HepG2 (cell line): ENCODE results near the gene SEPTIN2. TPM values are rescaled to one million over a fixed set of nuclear protein-coding genes. Genes with fewer than 3 reads are reported as not detected.

Experiments used
- ATAC-seq: fragments of 200-7000 bp; cut with Tn5 transposase; 3 replicates; pipeline ENCODE4 v1.9.1; 2020; ENCODE audit warnings: mild to moderate bottlenecking, moderate library complexity
- BruUV-seq: library from RNA; stranded (reverse); fragments of 400-500 nt; replicated peaks from 2 replicates; lab custom pipeline; 2021; lab: Mats Ljungman, UMichigan
- CTCF ChIA-PET: fragments of 300-600 bp; formaldehyde crosslinking; extraction: SDS; loops from one replicate; lab custom pipeline; 2021; ENCODE audit warnings: low total read pairs, inconsistent platforms, low intra/inter-chr PET ratio; lab: Yijun Ruan, JAX
- POLR2A ChIA-PET: fragments of 350-600 bp; sonication (Branson Sonifier 250); formaldehyde crosslinking; loops from one replicate; lab custom pipeline; 2020; ENCODE audit warnings: antibody characterized with exemption, inconsistent platforms; lab: Yijun Ruan, JAX
- DNase-seq: peaks from one replicate; pipeline ENCODE4 v3.0.0-alpha.2; 2015; ENCODE audit warnings: low spot score
- FAIRE-seq: peaks from 3 replicates; lab custom pipeline; 2011; peaks lifted over from hg19 to GRCh38; lab: Jason Lieb, UNC
- H2AFZ ChIP-seq: one replicate; pipeline ENCODE4 v1.6.1; 2011; ENCODE audit warnings: low read length, inconsistent platforms
- H3K27ac ChIP-seq: fragments of 300-600 bp; 3 replicates; pipeline ENCODE4 v1.8.0; 2011; ENCODE audit warnings: mixed run types, mild to moderate bottlenecking, mixed read lengths, low read length, inconsistent platforms; ENCODE audit not compliant: insufficient read depth; ENCODE audit errors: extremely low read length
- H3K27me3 ChIP-seq, 2 experiments: fragments of 200-600 bp in 1 of 2; 2 replicates in 1 of 2; 3 replicates in 1 of 2; pipeline versions ENCODE4 v1.6.0 to v1.8.0; 2011; ENCODE audit warnings: low read length in 2 of 2, mild to moderate bottlenecking in 2 of 2, moderate library complexity in 2 of 2, inconsistent platforms in 1 of 2; ENCODE audit not compliant: insufficient read depth in 2 of 2, control insufficient read depth in 1 of 2
- H3K36me3 ChIP-seq, 2 experiments: fragments of 200-600 bp in 1 of 2; replicated peaks in 1 of 2; 2 replicates in 1 of 2; 3 replicates in 1 of 2; pipeline versions ENCODE4 v1.5.1 to v1.8.0; 2011; ENCODE audit warnings: low read length in 2 of 2, inconsistent platforms in 1 of 2; ENCODE audit not compliant: insufficient read depth in 2 of 2, control insufficient read depth in 1 of 2
- H3K4me1 ChIP-seq: 2 replicates; pipeline ENCODE4 v1.5.1; 2012; ENCODE audit warnings: low read length, inconsistent platforms; ENCODE audit not compliant: insufficient read depth
- H3K4me2 ChIP-seq: 2 replicates; pipeline ENCODE4 v1.6.0; 2011; ENCODE audit warnings: low read depth, low read length, inconsistent platforms
- H3K4me3 ChIP-seq, 3 experiments: fragments of 200-600 bp in 1 of 3; sonication (generic), shearing (Covaris generic) in 1 of 3; replicated peaks in 1 of 3; 2 replicates each; pipeline ENCODE4 v1.5.1; 2011 to 2016; ENCODE audit warnings: low read length in 3 of 3, inconsistent platforms in 2 of 3, low read depth in 2 of 3, mild to moderate bottlenecking in 2 of 3, control low read depth in 1 of 3, mixed read lengths in 1 of 3; ENCODE audit not compliant: insufficient read depth in 1 of 3
- H3K79me2 ChIP-seq: one replicate; pipeline ENCODE4 v1.6.1; 2011; ENCODE audit warnings: low read length, inconsistent platforms; ENCODE audit not compliant: insufficient read depth
- H3K9ac ChIP-seq: 2 replicates; pipeline ENCODE4 v1.6.0; 2011; ENCODE audit warnings: mild to moderate bottlenecking, low read depth, low read length, inconsistent platforms; ENCODE audit not compliant: insufficient read depth
- H3K9me3 ChIP-seq: 2 replicates; pipeline ENCODE4 v1.5.1; 2012; ENCODE audit warnings: mild to moderate bottlenecking, low read length
- H4K20me1 ChIP-seq: 2 replicates; pipeline ENCODE4 v1.6.0; 2011; ENCODE audit warnings: inconsistent platforms, mild to moderate bottlenecking, low read length, moderate library complexity; ENCODE audit not compliant: insufficient read depth
- ARHGAP35 ChIP-seq: sonication (generic); formaldehyde crosslinking; IDR thresholded peaks from 2 replicates; pipeline ENCODE4 v1.9.0; 2022; ENCODE audit warnings: mild to moderate bottlenecking, inconsistent platforms, moderate library complexity, missing genetic modification reagents, borderline replicate concordance
- CBX2 ChIP-seq, 2 experiments: fragments of 200-600 bp in 1 of 2; sonication (generic); formaldehyde crosslinking in 1 of 2; IDR thresholded peaks; 2 replicates each; pipeline versions ENCODE4 v1.7.0 to v1.8.1; 2018 to 2022; ENCODE audit warnings: low read depth in 2 of 2, low read length in 1 of 2, mild to moderate bottlenecking in 1 of 2, missing genetic modification reagents in 1 of 2
- CHD2 ChIP-seq: IDR thresholded peaks from 2 replicates; pipeline ENCODE4 v1.6.1; 2011; ENCODE audit warnings: low read depth, low read length, improper control_type of control experiment
- GFI1 ChIP-seq: sonication (generic); formaldehyde crosslinking; IDR thresholded peaks from 2 replicates; pipeline ENCODE4 v1.5.0; 2020; ENCODE audit warnings: missing genetic modification reagents, mild to moderate bottlenecking, borderline replicate concordance
- HDAC6 ChIP-seq: fragments of 200-600 bp; sonication (generic); IDR thresholded peaks from 2 replicates; pipeline ENCODE4 v1.7.0; 2017; ENCODE audit warnings: mild to moderate bottlenecking, antibody characterized with exemption, low read length, low read depth
- KLF13 ChIP-seq: sonication (generic); formaldehyde crosslinking; IDR thresholded peaks from 2 replicates; pipeline ENCODE4 v1.4.0; 2020; ENCODE audit warnings: mild to moderate bottlenecking, missing genetic modification reagents
- MIER2 ChIP-seq: IDR thresholded peaks from 2 replicates; pipeline ENCODE4 v1.6.1; 2016; ENCODE audit warnings: missing biosample characterization, missing genetic modification reagents
- NFE2 ChIP-seq: sonication (generic); formaldehyde crosslinking; IDR thresholded peaks from 2 replicates; pipeline ENCODE4 v1.4.0; 2020; ENCODE audit warnings: missing genetic modification reagents
- POLR2AphosphoS2 ChIP-seq: IDR thresholded peaks from 2 replicates; pipeline ENCODE4 v1.6.1; 2011; ENCODE audit warnings: low read depth, low read length, improper control_type of control experiment
- PRDM4 ChIP-seq: sonication (generic); formaldehyde crosslinking; IDR thresholded peaks from 2 replicates; pipeline ENCODE4 v1.9.0; 2021; ENCODE audit warnings: missing genetic modification reagents, borderline replicate concordance
- SIN3B ChIP-seq: fragments of 150-350 bp; IDR thresholded peaks from 2 replicates; pipeline ENCODE4 v1.6.1; 2014; ENCODE audit warnings: low read length
- STAT5B ChIP-seq: sonication (generic); formaldehyde crosslinking; IDR thresholded peaks from 2 replicates; pipeline ENCODE4 v1.4.0; 2020; ENCODE audit warnings: missing genetic modification reagents
- ZFY ChIP-seq: sonication (generic); formaldehyde crosslinking; IDR thresholded peaks from 2 replicates; pipeline ENCODE4 v1.4.0; 2020; ENCODE audit warnings: missing genetic modification reagents
- ZNF18 ChIP-seq: sonication (generic); formaldehyde crosslinking; IDR thresholded peaks from 2 replicates; pipeline ENCODE4 v1.8.0; 2022; ENCODE audit warnings: mild to moderate bottlenecking, missing genetic modification reagents; ENCODE audit not compliant: insufficient replicate concordance
- ZNF44 ChIP-seq: sonication (generic); formaldehyde crosslinking; IDR thresholded peaks from 2 replicates; pipeline ENCODE4 v1.5.1; 2020; ENCODE audit warnings: mild to moderate bottlenecking, missing genetic modification reagents
- ZNF747 ChIP-seq: sonication (generic); formaldehyde crosslinking; IDR thresholded peaks from 2 replicates; pipeline ENCODE4 v1.8.1; 2023; ENCODE audit warnings: missing genetic modification reagents, mild to moderate bottlenecking, borderline replicate concordance
- WGBS: methylation state at CpG from one replicate; pipeline ENCODE4 v1.1.6; 2017; ENCODE audit warnings: low lambda C conversion rate; 5-methylcytosine and 5-hydroxymethylcytosine counted together
- in situ Hi-C: cut with HindIII; loops from 2 replicates; pipeline ENCODE4 v1.10.0; 2017; ENCODE audit warnings: low pct_unique_long_range_greater_than_20kb; ENCODE audit not compliant: extremely low pct_ligation_motif_present
- intact Hi-C: fragments of 100-400 bp; cut with micrococcal nuclease; formaldehyde crosslinking; loops from one replicate; pipeline ENCODE4 v1.10.0; 2022; ENCODE audit not compliant: unreplicated experiment
- polyA plus RNA-seq, 8 experiments: library from polyadenylated mRNA; depleted of rRNA in 3 of 8; stranded (reverse) in 7 of 8; unstranded in 1 of 8; fragments of >200 nt; fragmentation: Illumina TruSeq in 4 of 8; extraction: Trizol in 4 of 8; gene quantifications; 2 replicates each; pipeline versions ENCODE4 v1.2.1 to v1.2.3, GENCODE V29; 2011 to 2016; ENCODE audit warnings: low read depth in 4 of 8, missing spikeins in 1 of 8, mixed read lengths in 1 of 8; ENCODE audit not compliant: insufficient read depth in 1 of 8
- total RNA-seq, 5 experiments: library from RNA; depleted of rRNA; stranded (reverse); fragments of >200 nt; fragmentation: Illumina TruSeq; extraction: Trizol; gene quantifications; 2 replicates each; pipeline ENCODE4 v1.2.3, GENCODE V29; 2016; ENCODE audit warnings: low read depth in 1 of 5
- TF ChIP-seq, protein P1 (sequence below): sonication (generic); formaldehyde crosslinking; IDR thresholded peaks from 2 replicates; pipeline ENCODE4 v1.8.1; 2023; ENCODE audit warnings: mild to moderate bottlenecking, missing genetic modification reagents, borderline replicate concordance

Gene SEPTIN2
- total and polyA plus RNA-seq, 2 of the 13 experiments (the other 11 are each of a cell fraction or from before 2014, with no cell fraction given) = 493 to 733 TPM

- 0 out of 2 replicates have a peak, but pooled peaks have one; percentile 32 for TF ChIP-seq ZNF747 (CRISPR knock-in tag)
Observed at GRCh38 chr2:241270531-241270930, 45.2 kb upstream of the SEPTIN2 start (continued).

DNA sequence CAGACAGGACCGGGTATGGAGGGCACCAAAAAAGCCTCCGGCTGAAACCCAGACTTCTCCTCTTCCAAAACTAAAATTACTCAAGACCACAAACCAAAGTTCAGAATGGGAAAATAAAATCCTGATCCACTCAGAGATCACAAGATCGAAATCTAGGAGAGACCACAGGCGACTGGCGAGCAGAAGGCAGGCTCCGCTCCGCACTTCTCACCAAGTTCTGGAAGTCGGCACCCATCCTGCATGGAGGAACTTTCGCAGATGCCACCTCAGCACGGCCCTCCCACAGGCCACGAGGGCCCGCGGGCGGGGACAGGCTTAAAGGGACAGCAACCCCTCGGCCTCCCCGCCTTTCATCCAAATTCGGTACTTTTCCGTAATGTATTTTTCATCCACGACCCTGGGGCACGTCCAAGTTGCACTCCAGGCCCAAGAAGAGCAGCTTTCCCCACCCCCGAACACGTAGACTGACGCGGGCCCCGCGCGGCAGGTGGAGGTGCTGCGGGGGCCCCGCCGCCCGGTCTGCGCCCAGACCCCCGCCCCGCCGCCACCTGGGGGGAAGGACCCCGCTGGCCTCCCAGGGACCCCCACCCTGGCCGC, 43.9 kb upstream of the SEPTIN2 start:
- H3K4me1 ChIP-seq = peaks cover 75% of the 10 kb centered on the region
- peaks cover 54% of the 10 kb centered on the region for H4K20me1 ChIP-seq
- H3K4me2 ChIP-seq = peak overlapping the region; percentile 97
- ChIA-PET CTCF (no interaction called here), POLR2A (interaction anchor here (1.0 to 2.2 kb wide), 4 partner anchors 11 to 122 kb away, joined by 3 to 8 read pairs (median 3); partner anchors contain the start of genes HDLBP, PASK and SEPTIN2)
- no peaks in the 10 kb centered on the region for H3K9me3 ChIP-seq
- H3K4me3 ChIP-seq = peak overlapping the region; percentile 75 to 91 (median 80)
- no TSS peak for BruUV-seq
- DNase-seq (peak; percentile 76), ATAC-seq (peak; percentile 66), FAIRE-seq (no peak)
- H3K79me2 ChIP-seq = peaks cover 94% of the 10 kb centered on the region
- peaks cover 18 to 27% of the 10 kb centered on the region in 2 experiments for H3K36me3 ChIP-seq
- H3K9ac ChIP-seq = peak overlapping the region; percentile 97
- in situ Hi-C loops = no loop called here
- no peaks in the 10 kb centered on the region; a peak in 1 of 5 replicates for H3K27me3 ChIP-seq
- H2AFZ ChIP-seq = no peak overlapping the region
- under 1% methylated on average over 20 of the region's 37 CpGs for WGBS
- peak overlapping the region; percentile 85 for H3K27ac ChIP-seq
- intact Hi-C loops = loop anchor here (2.0 to 10.0 kb wide), 2 partner anchors 43 to 83 kb away; partner anchors contain the start of genes FARP2, HDLBP and SEPTIN2
- TF ChIP-seq HDAC6 = no peak
- TF ChIP-seq ZNF18 (CRISPR knock-in tag) = no peak
- no peak for TF ChIP-seq CHD2
- TF ChIP-seq POLR2AphosphoS2 = no peak
- TF ChIP-seq CBX2 (IDR thresholded peaks at IDR 0.05; ENCODE audit: low read depth, low read length) = no peak
- TF ChIP-seq CBX2 (CRISPR knock-in tag; IDR thresholded peaks at IDR 0.05; ENCODE audit: low read depth) = no peak
- TF ChIP-seq STAT5B (CRISPR knock-in tag) = no peak
- TF ChIP-seq ZFY = peak; percentile 62; the same call in 1 of the 2 replicates
- no peak for TF ChIP-seq KLF13 (CRISPR knock-in tag)
- TF ChIP-seq SIN3B = no peak
- TF ChIP-seq ZNF44 (CRISPR knock-in tag) = no peak
- TF ChIP-seq MIER2 = no peak
- TF ChIP-seq NFE2 (CRISPR knock-in tag) = no peak
- no peak; the same call in 1 of the 2 replicates for TF ChIP-seq GFI1 (CRISPR knock-in tag)
- TF ChIP-seq, protein P1, sequence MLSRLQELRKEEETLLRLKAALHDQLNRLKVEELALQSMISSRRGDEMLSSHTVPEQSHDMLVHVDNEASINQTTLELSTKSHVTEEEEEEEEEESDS (CRISPR knock-in tag) = no peak
- no peak for TF ChIP-seq ARHGAP35
- TF ChIP-seq PRDM4 (CRISPR knock-in tag) = no peak
